ENCODE results near the gene DEFB132.

Gene DEFB132

GRCh38 chr20:266596-267562 lies 9.4 kb downstream of the DEFB132 start:
- peak; percentile 70 for DNase-seq

DNA sequence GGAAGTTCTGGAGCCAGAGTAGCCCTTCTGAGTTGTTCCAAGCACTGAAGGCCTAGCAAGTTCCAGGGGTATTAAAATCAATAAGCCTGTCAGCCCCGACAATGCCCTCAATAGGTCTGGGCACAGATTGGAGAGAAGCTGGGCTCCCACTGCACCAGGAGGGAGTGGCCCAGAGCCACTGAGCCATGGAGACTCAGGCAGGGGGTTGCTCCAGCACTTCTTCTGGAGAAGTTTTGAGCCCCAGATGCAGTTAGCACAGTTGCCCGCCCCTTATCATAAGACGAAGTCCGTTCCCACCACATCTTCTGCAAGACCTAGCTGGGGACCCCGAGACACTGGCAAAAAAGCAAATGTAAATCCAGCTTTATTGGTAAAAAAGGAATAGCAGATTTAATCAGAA lies 13.0 kb downstream of the DEFB132 start:
- DNase-seq: no peak

GRCh38 chr20:271069-271468 lies 13.5 kb downstream of the DEFB132 start:
- DNase-seq: no peak

GRCh38 chr20:271528-271927 lies 14.0 kb downstream of the DEFB132 start:
- no peak for DNase-seq

GRCh38 chr20:272718-273117 lies 15.2 kb downstream of the DEFB132 start:
- DNase-seq: no peak

DNA sequence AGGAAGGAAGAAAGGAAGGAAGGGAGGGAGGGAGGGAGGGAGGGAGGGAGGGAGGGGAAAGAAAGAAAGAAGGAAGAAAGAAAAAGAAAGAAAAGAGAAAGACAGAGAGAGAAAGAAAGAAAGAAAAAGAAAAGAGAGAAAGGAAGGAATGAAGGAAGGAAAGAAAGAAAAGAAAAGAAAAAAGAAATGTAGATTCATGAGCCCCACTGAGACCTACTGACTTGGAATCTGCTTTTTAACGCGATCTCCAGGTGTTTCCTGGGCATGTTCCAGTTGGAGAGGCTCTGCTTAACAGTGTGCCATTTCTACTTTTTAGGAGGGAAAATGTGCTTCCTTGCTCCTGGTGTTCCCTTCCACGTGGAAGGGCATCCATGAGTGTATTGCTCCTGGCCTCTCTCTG lies 16.4 kb downstream of the DEFB132 start:
- no peak for DNase-seq

GRCh38 chr20:275791-276190 lies 18.3 kb downstream of the DEFB132 start:
- DNase-seq: no peak

GRCh38 chr20:276620-277495 lies 19.3 kb downstream of the DEFB132 start:
- DNase-seq: no peak

DNA sequence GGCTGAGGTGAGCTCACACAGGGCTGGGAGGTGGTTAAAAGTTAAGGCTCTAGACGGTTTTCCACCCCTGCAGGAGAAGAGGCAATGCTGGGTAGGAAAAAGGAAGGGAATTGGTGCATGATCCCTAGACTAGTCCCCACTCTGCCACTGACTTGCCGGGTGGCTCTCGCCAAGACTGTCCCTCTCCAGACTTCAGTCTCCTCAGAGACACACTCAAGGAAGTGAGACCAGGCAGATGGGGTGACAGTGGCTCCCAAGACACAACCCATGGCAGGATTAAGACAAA lies 19.9 kb downstream of the DEFB132 start:
- DNase-seq: no peak

DNA sequence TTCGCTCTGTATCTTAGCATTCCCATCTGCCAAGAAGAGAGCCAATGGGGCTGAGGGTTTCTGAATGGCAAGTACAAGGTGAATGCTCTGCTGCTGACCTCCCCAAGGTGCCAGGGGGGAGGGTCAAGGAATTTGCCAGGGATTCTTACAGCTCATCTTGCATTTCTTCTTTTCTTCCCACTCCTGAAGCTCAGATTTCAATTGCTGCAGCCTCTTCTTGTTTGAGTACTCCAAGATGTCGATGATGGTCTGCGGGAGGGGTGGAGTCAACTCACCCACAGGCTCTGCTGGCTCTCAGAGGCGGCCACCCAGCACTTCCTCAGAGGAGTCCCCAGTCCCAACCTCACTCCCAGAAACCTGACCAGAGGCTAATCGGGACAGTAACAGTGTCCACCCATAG lies 20.7 kb downstream of the DEFB132 start:
- DNase-seq: no peak

DNA sequence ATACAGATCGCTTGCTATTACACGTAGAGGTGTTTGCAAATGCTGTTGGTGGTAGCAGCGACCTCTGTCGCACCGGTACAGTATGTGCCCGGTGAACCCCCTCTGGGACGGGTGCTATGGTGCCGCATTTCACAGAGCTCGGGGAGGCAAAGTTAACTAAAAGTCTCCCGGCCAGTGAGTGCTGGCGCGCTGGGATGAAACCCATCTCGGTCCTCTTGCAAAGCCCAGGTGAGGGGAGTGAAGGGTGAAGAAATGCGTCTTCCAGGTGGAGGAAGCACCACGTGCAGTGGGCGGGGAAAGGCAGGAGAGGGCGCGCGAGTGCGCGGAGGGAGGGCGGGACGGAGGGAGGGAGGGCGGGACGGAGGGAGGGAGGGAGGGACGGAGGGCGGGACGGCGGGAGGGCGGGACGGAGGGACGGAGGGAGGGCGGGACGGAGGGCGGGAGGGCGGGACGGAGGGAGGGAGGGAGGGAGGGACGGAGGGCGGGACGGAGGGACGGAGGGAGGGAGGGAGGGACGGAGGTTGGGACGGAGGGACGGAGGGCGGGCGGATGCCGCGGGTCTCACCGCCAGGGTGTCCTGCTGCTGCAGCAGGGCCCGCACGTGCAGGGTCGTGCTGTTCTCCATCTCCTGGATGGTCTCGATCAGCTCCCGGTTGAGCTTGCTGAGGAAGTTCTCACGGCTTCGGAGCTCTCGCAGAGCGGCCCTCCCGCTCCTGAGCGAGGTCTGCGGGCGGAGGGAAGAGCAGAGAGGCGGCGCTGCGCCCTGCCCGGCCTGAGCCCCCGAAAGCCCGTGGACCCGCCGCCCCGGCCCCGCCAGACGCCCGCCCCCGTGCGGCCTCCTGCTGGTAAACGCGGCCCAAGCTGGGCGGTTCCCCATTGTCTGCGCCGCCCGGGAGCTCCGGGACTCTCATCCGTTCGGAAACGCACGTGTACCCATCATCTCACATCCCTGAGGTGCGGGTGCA lies 21.4 kb downstream of the DEFB132 start:
- no peak for DNase-seq

GRCh38 chr20:284172-284571 lies 26.6 kb downstream of the DEFB132 start:
- DNase-seq: no peak

- DNase-seq: no peak
These were observed 29.0 kb downstream of the DEFB132 start for GRCh38 chr20:286508-286907.

DNA sequence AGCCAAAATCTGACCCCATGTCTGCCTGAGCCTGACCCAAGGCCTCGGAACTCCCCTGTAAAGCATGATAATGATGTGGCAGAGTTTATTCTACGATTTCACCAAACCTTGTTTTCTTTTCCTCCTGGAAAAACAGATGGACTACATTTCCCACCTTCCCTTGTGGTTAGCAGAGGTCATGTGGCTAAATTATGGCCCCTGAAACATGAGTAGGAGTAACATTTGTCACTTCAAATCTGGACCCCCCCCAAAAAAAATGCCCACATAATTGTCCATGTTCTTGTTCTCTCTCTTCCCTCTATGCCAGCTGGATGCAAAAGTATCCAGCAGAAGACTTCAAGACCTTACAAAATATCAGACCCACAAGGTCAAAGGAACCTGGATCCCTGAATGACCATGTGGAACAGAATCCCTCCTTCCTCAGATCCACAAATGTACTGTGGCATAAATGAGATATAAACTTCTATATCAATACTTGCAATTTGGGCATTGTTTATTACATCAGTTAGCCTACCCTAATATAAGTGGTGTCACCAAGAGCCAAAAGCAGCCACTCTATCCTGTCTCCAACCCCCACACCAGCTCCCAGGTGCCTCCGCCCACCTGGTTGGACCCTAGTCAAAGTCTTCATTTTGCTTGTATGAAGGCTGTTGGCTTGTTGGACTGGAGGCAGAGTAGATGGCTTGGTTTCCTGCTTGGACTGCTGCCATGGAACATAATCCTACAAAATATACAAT lies 31.6 kb downstream of the DEFB132 start:
- no peak for DNase-seq

- no peak for DNase-seq
These were observed 32.2 kb downstream of the DEFB132 start for GRCh38 chr20:289693-290083.

GRCh38 chr20:290084-290831 lies 32.7 kb downstream of the DEFB132 start, which contains the start of gene C20orf96:
C20orf96 (minus strand) TSS chr20:290750; CDS start chr20:290610, 140 bp downstream.
- peak; percentile 82 for DNase-seq

GRCh38 chr20:294602-295001 lies 37.1 kb downstream of the DEFB132 start:
- no peak for DNase-seq

- no peak for DNase-seq
These were observed 38.3 kb downstream of the DEFB132 start for GRCh38 chr20:295804-296203.

DNA sequence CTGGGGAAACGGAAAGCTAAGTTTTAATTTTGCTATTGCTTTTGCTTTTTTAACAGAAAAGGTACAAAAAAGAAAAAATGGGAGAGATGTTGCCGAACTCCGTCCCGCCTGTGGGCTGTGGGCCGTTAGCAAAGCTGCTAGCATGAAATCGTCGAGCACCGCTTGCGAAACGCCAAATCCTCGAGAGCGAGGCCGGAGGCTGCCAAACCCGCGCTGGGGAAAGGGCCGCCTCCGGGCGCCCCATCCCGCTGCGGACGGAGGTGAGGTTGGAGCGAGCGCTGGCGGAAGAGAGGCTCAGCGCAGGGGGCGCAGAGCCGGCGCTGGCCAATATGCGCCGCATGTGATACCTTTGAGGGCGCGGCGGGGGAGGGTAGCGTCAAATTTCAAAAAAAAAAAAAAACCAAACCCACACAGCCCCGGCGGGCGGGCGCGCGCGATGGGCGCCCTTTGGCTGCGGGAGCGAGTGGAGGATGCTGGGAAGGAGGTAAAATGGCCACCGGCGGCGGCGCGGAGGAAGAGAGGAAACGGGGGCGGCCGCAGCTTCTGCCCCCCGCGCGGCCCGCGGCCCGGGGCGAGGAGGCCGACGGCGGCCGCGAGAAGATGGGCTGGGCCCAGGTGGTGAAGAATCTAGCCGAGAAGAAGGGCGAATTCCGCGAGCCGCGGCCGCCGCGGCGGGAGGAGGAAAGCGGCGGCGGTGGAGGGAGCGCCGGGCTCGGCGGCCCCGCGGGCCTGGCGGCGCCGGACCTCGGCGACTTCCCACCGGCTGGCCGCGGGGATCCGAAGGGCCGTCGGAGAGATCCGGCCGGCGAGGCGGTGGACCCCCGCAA lies 39.8 kb downstream of the DEFB132 start, which contains the start of gene ZCCHC3:
ZCCHC3 (plus strand) TSS at position 473 of the 827 bp plus-strand sequence; CDS start at position 490, 17 bp downstream.
- DNase-seq: peak; percentile 86

All from GOT3 (cell line).